HG03520 (cell line): Measurements from ENCODE around the gene C2orf92.
"Not testable (repeated sequence)": the region's sequence is repeated elsewhere in the genome, so short reads cannot be mapped to it uniquely, and the experiment has no call there.

Source experiments
- ATAC-seq: cut with Tn5 transposase; IDR thresholded peaks from one replicate; pipeline ENCODE4 v1.9.1; 2021; ENCODE audit warnings: mild to moderate bottlenecking, moderate library complexity; ENCODE audit not compliant: unreplicated experiment

Gene C2orf92

DNA sequence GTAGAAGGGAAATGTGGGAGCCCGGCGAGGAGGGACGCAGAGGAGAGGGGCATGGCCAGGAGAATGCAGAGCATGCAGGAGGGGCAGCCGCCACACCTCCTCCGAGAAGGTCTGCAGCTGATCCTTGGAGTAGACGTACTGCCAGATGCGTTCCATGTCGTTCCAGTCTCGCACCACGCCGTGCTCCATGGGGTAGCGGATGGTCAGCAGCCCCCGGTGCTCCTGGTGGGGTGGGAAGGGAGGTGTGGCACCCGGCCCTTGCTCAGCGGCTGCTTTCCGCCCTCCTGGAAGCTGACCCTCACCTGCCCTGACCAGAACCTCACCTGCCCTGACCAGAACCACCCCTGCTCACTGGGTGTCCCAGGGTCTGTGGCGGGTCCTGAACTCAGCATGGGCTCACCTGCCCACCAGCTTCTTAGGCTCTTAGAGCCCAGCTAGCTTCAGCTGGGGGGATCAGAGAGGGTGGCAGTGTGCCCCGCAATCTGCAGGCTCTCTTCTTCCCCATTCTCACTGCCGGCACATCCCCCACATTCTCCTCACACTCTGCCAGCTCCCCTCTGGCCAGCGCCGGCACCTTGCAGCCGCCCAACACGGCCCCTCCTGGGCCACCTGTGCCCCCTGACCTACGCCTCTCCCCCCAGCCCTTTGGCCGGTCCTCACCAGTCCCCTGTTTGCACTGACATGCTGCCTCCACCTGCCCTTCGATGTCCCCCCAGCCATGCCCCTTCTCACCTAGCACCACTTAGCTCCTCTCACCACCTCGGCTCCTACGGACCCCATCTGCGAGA lies 10.1 kb upstream of the C2orf92 start:
- ATAC-seq, result no peak

DNA sequence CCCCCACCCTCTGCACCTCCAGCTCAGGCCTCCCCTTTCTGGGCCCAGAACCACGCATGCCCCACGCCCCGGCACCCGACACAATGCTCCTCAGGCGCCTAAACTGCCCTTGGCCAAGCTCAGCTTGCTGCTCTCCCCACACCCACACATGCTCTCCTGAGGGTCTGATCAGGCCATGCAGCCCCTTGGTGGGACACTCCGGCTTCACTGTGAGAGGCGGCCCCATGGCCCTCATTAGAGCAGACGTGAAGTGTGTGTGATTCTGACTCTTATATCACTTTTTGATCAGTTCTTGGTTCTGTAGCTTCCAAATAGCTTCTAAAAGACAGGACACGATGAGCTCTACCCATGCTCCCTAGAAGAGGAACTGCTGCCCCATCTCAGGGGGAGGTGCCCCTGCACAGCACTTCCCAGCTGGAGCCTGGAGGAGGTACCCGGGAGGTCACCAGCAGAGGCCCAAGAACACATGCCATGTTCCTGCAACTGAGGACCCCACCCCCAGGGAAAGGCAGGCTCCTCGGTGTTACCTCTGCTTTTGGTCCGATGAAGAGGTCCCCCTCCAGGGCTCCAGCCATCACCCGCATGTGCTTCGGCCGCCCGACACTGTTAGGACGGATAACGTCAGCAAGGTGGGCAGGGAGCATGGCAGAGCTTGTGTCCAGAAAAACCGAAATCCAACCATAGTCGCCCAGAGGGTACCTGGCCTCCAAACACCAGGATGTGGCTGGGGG lies 9.3 kb upstream of the C2orf92 start:
- no peak for ATAC-seq

DNA sequence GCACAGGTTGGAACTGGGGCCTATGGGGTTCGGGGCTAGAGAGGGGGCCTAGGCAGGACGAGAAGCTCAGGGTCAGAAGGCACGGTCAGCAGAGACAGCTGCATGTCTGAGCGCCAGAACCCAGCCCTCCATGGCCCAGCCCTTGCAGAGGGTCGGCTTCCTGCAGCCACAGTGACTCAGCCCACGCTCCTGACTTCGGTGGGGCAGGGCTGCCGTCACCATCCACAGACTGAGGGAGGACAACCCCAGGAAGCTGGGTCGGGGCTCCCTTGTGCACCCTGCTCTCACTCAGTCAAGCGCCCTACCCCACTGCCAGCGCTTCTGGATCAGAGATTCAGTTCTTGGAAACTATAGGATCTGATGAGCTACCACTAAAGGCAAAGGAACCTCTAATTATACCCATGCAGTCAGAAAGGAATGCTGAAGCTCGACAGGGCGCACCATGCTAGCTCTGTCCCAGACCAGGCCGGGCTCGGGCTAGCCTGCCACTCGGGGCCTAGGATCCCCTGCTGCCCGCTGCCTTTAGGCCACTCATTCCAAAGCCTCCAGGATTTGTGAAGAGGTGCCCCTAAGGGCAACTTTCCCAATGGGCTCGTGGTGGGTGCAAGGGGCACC lies 8.6 kb upstream of the C2orf92 start:
- no peak for ATAC-seq

DNA sequence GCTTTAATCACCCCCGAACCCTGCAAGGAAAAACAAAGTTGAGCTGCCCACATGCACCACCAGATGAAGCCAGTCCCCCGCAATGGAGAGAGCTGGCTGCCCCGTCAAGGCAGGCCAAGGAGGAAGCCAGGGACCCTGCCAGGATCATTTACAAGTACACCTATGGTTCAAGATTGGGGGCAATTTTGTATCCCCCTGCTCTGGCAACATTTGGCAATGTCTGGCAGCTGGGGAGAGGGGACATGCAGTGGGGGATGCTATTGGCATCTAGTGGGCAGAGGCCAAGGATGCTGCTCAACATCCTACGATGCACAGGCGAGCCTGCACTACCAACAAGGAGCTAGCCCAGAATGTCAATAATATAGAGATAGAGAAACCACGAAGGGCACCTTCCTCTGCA lies 7.6 kb upstream of the C2orf92 start:
- ATAC-seq, result no peak

DNA sequence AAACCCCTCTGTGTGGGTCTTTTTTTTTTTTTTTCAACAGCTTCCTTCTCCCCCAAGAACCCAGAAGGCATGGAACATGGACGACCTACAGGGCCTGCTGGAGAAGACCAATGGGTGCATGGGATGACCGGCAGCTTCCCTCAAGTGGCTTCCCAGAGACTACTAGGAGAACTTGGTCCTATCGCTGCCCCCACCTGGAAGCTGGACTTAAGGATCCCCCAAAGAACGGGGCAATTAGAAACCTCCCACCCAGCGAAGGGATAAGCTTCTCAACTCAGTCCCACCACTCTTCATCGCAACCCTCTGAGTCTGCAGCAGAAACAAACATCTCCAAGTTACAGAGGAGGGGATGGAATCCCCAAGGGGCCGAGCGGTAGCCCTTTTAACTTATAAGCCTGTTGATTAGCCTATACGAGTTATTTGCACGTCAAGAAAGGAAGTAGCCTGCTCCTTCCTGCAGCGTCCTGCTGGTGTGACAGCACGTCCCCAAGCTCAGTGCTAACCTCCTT lies 7.1 kb upstream of the C2orf92 start:
- ATAC-seq, result no peak

DNA sequence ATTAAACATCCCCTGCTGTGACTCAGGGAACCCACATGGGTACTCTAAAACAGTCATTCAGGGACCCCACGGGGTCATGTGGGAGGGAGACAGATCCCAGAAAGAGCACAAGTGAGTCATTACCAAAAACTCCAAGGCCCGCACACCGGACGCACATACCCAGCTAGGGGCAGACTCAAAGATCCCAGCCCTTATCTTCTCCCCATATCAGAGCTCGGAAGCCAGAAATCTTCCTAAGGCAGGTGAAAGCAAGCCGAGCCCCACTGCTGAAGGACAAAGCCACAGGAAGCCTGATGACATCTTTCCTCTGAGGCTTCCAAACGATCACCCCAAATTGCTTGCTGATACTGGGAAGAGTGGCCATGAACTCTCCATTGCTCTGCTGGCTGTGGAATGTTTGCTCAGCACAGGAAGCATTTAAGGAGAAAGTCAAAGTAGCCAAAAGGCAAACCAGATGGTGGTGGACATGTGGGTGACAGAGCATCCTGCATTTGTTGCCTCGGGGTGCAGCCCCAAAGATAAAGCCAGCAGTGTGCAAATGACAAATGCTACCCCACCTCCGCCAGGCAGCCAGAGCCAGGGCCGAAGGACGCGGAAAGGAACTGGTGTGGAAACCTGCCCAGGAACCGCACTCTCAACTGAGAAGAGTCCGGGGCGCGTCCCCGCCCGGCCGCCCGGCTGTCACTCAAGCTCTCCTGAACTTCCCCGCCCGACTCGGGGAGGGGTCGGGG lies 6.5 kb upstream of the C2orf92 start:
- peak; percentile 36 for ATAC-seq

DNA sequence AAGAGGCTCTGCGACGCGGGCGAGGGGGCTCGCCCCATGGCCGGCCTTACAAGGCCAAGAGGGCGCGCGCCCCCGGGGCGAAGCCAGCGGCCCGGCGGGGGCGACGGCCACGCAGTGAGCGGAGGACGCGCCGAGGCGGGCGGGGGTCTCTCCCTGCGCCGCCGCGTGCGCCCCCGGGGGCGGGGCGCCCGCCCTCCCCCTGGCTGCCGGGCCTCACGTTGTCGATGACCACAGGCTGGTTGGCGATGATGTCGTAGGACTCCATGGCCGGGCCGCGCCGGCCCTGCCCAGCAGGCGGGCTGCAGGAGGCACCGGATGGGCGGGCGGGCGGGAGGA lies 5.9 kb upstream of the C2orf92 start:
- no peak for ATAC-seq

DNA sequence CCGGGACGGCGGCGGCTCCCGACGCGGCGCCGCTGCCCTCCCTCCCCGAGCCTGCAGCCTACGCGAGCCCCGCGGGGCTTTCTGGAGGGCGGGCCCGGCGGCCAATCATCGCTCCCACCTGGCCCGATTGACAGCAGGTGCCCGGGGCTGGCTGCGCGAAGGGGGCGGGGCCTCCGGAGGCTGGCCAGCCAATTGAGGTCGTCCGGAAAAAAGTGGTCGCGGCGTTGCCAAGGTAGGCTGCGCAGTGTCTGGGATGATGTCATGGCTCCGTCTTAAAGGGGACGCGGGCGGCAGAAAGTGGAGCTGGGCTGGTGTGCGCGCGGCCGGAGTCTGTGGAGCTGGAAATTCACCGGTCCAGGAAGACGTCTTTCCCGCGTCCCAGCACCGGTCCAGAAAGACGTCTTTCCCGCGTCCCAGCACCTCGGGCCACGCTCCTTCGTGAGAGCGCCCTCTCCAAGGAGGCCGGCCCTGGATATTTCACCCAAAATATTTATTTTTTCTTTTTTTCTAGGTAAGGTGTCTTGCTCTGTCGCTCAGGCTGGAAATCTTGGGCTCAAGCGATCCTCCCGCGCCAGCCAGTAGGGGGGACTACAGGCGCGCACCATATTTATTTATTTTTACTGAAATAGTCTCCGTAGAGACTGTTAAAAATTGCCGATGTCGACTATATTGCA lies 5.4 kb upstream of the C2orf92 start, which contains the start of gene ACTR1B:
Gene ACTR1B, minus strand, starts transcription at position 83 of the 674 bp plus-strand sequence. CDS start 154 bp downstream, outside the sequence.
- peak; percentile 79 for ATAC-seq

DNA sequence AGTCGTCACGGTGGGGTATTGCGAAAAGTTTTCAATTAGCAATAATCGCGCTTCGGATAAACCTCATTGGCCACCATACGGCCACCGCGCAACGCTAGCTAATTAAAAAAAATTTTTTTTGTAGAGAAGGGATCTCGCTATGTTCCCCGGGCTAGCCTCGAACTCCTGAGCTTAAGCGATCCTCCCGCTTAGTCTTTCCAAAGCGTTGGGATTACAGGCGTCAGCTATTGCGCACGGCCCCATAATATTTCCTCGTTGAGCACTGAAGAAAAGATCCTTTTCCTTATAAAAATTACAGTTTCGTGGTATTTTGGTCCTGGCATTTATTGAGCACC lies 4.9 kb upstream of the C2orf92 start:
- ATAC-seq, result no peak

DNA sequence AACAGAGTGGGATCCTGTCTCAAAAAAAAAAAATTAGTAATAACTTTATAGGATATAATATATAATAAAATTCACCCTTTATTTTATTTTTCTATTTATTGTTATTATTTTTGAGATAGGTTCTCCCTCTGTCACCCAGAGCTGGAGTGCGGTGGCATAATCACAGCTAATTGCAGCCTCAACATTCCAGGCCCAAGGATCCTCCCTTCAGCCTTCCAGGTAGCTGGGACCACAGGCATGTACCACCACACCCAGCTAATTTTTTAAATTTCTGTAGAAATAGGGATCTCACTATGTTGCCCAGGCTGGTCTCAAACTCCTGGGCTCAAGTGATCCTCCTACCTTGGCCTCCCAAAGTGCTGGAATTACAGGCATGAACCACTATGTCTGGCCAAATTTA lies 958 bp downstream of the C2orf92 start:
- ATAC-seq, result no peak

DNA sequence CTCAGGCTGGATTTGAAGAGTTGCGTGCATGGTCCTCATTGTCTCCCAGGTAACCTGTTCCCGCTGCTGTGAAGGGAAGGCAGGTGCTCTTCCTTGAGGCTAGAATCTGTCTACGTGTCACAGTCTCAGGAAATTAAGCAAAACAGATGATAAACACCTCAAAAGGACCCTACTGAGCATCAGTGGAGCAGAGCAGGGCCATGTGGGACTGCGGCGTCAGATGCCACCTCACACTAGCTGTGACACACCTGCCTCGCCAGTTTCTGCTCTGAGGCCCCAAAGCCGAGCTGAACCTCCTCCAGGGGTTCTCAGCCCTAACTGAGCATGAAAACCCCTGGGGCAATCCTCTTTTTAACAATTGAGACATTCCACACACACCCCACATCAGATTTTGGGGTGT lies 2.0 kb downstream of the C2orf92 start:
- no peak for ATAC-seq

DNA sequence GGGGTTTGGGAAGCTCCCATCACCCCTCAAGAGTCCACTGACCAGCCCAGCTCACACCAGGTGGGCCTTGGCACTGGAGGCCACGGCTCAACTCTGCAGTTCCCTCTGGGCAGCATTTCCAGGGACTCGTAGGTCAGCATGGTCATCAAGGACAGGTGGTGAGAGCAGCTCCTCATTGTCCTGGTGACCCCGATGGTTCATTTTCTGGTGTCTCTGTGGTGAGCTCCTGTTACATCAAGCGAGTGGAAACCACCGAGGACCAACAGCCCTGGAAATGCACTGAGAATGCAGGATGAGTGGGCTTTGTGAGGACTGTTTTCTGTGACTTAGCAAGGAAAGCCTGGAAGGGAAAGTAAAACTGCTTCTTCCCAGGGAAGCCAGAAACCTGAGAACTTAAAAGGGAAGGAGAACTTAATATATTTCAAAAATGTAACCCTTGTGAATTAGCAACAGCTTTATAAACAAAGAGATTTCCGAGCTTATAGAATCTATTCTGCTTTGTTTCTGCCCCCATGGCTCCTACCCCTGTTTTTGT lies 3.2 kb downstream of the C2orf92 start:
- ATAC-seq, result not testable (repeated sequence)

DNA sequence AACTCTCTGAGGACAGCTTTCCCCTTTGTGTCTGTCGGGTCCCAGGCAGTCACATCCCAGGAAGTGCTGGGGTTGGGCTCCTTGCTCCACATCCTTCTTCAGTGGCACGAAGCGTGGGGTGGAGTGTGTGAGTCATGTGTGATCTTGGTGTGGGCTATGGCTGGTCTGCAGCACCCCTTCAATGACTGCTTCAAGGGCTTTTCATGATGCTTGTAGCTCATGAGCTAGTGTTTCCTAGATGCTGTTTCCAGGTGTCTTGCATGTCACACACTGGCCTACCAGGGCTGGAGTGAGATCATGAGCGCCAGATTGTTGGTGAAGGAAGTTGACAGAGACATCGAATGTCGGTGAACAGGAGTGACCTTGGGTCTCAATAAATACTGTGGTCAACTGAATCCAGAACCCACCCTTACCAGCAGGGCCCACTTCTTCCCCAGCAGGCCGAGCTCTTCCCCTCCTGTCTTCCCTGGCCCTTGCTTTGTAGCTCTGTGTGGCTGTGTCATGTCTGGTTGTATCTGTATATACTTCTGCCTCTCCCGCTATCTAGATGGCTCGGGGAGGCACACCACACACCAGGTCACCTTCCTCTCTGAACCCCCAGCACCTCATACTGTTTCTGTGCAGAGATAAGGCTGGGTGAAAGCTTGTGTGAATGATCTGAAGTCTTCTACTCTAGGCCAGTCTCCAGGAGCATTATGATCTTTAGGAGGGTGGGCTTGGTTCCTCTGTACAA lies 3.8 kb downstream of the C2orf92 start:
- ATAC-seq, result no peak

DNA sequence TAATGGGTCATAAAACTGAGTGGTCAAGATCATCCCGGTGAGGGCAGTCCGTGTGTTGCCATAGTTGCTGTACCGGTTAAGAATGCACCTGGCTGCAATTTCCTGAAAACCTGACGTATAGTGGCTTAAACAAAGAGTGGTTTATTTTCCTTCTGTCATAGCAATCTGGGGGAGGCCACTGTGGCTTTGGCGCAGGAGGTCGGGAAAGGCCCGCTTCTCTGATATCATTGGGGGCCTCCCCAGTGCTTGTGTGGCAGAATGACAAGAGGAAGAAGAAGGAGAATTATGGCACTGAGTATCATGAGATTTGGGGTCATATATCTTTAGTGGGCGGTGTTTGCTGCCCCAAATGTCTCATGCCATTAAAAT lies 4.4 kb downstream of the C2orf92 start:
- ATAC-seq, result no peak

DNA sequence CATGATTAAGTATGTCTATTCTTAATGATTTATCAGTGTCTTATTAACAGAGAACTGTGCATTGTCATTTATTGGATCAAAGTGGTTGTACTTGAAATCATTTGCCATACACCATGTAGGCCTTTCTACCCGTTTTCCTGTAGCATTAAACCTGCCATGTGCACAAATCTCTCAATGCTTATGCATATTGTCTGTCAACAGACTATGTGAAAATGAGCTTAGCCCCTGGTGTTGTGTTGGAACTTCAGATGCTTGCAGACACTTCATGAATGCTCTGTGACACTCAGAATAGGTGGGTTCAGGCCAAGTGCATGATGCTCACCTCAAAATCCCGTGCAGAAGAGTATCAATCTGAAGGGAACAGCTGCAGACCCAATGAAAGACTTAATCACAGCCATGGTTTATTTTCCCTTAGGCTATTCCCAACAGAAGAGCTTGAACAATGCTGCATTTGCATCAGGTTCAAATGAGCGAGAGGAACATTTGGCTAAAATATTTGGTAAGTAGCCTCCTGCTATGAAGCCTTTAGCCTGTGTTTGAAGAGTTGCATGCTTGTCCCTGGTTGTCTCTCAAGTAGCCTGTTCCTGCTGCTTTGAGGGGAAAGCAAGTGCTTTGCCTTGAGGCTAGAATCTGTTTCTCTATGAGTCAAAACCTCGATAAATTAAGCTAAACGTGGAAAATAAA lies 6.1 kb downstream of the C2orf92 start:
- ATAC-seq, result no peak

DNA sequence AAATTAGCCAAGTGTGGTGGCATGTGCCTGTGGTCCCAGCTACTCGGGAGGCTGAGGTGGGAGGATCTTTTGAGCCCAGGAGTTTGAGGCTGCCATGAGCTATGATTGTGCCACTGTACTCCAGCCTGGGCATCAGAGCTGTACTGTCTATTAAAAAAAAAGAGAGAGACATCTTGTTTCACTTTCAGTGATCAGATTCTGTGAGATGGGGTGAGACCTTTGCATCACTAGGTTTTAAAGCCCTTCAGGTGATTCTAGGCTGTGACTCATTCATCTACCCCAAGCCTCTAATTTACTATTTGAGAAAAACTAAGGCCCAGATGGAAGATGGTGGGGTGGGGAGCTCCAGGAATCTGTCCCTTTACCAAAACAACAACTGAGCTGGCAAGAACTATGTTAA lies 7.1 kb downstream of the C2orf92 start:
- no peak for ATAC-seq

DNA sequence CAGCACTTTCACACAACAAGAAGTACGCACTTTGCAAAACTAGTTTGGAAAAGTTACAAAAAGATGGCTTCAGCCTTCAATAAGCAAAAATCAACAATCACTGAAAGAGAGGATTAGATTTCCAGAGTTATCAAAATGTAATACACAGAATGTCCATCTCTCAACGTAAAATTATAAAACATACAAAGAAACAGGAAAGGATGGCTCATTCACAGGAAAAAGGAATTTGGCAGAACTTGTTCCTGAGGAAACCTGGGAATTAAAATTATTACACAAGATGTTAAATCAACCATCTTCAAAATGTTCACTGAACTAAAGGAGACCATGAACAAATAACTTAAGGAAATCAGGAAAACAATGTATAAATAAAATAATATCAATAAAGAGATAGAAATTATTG lies 8.0 kb downstream of the C2orf92 start:
- no peak for ATAC-seq

DNA sequence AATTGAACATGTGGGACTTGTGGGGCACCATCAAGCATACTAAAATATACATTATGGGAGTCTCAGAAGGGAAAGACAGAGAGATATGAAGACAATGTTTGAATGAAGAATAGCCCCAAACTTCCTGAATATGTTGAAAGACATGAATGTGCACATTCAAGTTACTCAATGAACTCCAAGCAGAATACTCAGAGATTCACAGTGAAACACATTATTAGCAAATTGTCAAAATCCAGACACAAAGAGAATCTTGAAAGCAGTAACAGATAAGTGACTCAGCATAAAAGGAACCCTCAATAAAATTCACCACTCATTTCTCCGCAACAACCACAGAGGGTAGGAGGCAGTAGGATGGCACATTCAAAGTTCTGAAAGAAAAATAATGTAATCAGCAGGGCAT lies 8.8 kb downstream of the C2orf92 start:
- no peak for ATAC-seq

DNA sequence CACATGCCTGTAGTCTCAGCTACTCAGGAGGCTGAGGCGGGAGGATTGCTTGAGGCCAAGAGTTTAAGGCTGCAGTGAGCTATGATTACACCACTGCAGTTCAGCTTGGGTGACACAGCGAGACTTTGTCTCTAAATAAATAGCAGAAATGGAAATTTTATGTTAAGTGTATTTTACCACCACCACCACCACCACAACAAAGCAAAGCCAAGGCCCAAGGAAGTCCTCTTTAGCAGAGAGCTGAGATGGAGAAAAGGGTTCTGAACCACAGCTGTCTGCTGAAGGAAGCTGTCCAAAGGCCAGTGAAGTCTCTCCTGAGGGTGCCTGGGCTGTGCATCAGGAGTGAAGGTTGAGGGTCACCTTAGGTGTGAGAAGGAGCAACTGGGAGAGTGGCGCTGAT lies 17.7 kb downstream of the C2orf92 start:
- ATAC-seq, result not testable (repeated sequence)
